ENCODE results near the gene RAP1GAP2.

RAP1GAP2 gene

DNA sequence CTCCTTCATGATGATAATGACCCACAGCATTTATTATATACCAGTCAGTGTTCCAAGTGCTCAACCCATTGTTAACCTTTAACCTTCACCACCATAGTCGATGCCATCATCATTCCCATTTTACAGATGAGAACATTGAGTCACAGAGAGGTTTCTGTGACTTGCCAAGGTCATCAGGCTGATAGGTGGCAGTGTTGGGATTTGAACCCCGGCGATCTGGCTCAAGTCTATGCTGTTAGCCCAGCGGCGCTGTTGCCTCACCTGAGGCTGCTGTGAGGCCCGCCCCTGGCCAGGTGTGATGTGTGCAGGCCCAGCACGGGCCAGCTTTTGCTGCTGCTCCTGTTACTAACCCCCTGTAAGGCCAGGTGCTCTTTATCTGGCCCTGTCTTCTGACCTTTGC, 166.0 kb downstream of the RAP1GAP2 start:
- Histone ChIP-seq H3K23ac (ENCODE audit: low read length) (no peak overlapping the region), H3K79me2 (ENCODE audit: control insufficient read depth, insufficient read depth, low read length, poor library complexity) (peaks cover 4% of the 10 kb centered on the region), H3K4me3 (ENCODE audit: low read depth, low read length) (no peak overlapping the region), H3K14ac (ENCODE audit: low read length) (no peak overlapping the region), H3K9me3 (ENCODE audit: insufficient read depth, low read depth, low read length) (no peaks in the 10 kb centered on the region), H4K12ac (ENCODE audit: low read depth, low read length) (no peak overlapping the region), H4K8ac (ENCODE audit: low read depth, low read length) (no peak overlapping the region), H3K79me1 (ENCODE audit: low read length) (peaks cover 59% of the 10 kb centered on the region), H2BK120ac (ENCODE audit: insufficient read depth, low read length, poor library complexity) (peak overlapping the region; percentile 69), H2AK5ac (ENCODE audit: low read length) (no peak overlapping the region), H3K9ac (ENCODE audit: low read length) (no peak overlapping the region), H3K36me3 (ENCODE audit: control insufficient read depth in 1 of 2, insufficient read depth in 2 of 2, low read length in 2 of 2) (no peaks in the 10 kb centered on the region), H2AFZ (ENCODE audit: insufficient read depth, low read length, poor library complexity) (no peak overlapping the region), H3K18ac (ENCODE audit: low read length) (no peak overlapping the region), H3K4me2 (ENCODE audit: low read length) (no peak overlapping the region), H3K27ac (ENCODE audit: low read depth, low read length) (peak overlapping the region; percentile 3), H2BK5ac (ENCODE audit: low read depth, low read length, poor library complexity) (no peak overlapping the region), H3K4me1 (ENCODE audit: control insufficient read depth in 1 of 2, insufficient read depth in 2 of 2, low read length in 2 of 2) (peaks cover 57 to 69% of the 10 kb centered on the region in 2 experiments), H2BK12ac (ENCODE audit: low read length) (peak overlapping the region; percentile 88), H3K4ac (ENCODE audit: low read depth, low read length) (no peak overlapping the region), H4K91ac (ENCODE audit: low read depth, low read length) (peak overlapping the region; percentile 58), H3K27me3 (ENCODE audit: insufficient read depth, low read length) (no peaks in the 10 kb centered on the region)
- peak; percentile 77 to 83 for DNase-seq
- no CpG with 5 or more reads among the region's 7 CpGs for WGBS (ENCODE audit: extremely low coverage, insufficient coverage, insufficient read length)

DNA sequence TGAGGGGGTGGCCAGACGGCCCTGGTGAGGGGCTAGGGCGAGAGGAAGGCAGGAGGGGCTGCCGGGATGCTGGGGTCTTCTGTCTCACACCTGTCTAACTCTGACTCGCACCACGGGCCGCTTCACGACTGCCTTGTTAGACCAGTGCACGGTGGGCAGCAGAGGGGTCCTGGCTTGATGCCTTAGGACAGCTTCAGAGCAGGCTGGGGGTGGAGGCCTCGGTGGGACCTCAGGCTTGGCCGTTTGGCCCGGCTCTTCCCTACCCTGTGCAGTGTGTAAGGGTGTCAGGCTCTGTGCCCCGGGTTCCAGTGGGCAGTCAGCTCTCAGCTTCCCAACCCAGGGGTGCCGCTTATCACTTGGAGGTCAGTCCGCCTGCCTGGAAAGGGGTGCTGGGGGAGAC, 166.5 kb downstream of the RAP1GAP2 start:
- no peak overlapping the region for H4K12ac ChIP-seq (ENCODE audit: low read depth, low read length)
- peak overlapping the region; percentile 18 for H3K18ac ChIP-seq (ENCODE audit: low read length)
- peak overlapping the region; percentile 69 for H2BK120ac ChIP-seq (ENCODE audit: insufficient read depth, low read length, poor library complexity)
- peak overlapping the region; percentile 41 for H3K14ac ChIP-seq (ENCODE audit: low read length)
- no peak overlapping the region for H3K23ac ChIP-seq (ENCODE audit: low read length)
- no peaks in the 10 kb centered on the region for H3K36me3 ChIP-seq (ENCODE audit: control insufficient read depth in 1 of 2, insufficient read depth in 2 of 2, low read length in 2 of 2)
- no peak overlapping the region for H3K9ac ChIP-seq (ENCODE audit: low read length)
- no peak overlapping the region for H4K8ac ChIP-seq (ENCODE audit: low read depth, low read length)
- no peak overlapping the region for H3K4ac ChIP-seq (ENCODE audit: low read depth, low read length)
- H3K4me3 ChIP-seq (ENCODE audit: low read depth, low read length), result no peak overlapping the region
- no peak overlapping the region for H3K27ac ChIP-seq (ENCODE audit: low read depth, low read length)
- peak overlapping the region; percentile 15 for H2BK5ac ChIP-seq (ENCODE audit: low read depth, low read length, poor library complexity)
- peak overlapping the region; percentile 8 for H2AFZ ChIP-seq (ENCODE audit: insufficient read depth, low read length, poor library complexity)
- H3K9me3 ChIP-seq (ENCODE audit: insufficient read depth, low read depth, low read length), result no peaks in the 10 kb centered on the region
- WGBS (ENCODE audit: extremely low coverage, insufficient coverage, insufficient read length), result no CpG with 5 or more reads among the region's 14 CpGs
- peak overlapping the region; percentile 87 for H2AK5ac ChIP-seq (ENCODE audit: low read length)
- DNase-seq, result no peak
- peak overlapping the region; percentile 58 for H4K91ac ChIP-seq (ENCODE audit: low read depth, low read length)
- H3K27me3 ChIP-seq (ENCODE audit: insufficient read depth, low read length), result no peaks in the 10 kb centered on the region
- H3K79me2 ChIP-seq (ENCODE audit: control insufficient read depth, insufficient read depth, low read length, poor library complexity), result peaks cover 4% of the 10 kb centered on the region
- peaks cover 60% of the 10 kb centered on the region for H3K79me1 ChIP-seq (ENCODE audit: low read length)
- peak overlapping the region; percentile 88 for H2BK12ac ChIP-seq (ENCODE audit: low read length)
- no peak overlapping the region for H3K4me2 ChIP-seq (ENCODE audit: low read length)
- peaks cover 57 to 68% of the 10 kb centered on the region in 2 experiments for H3K4me1 ChIP-seq (ENCODE audit: control insufficient read depth in 1 of 2, insufficient read depth in 2 of 2, low read length in 2 of 2)

DNA sequence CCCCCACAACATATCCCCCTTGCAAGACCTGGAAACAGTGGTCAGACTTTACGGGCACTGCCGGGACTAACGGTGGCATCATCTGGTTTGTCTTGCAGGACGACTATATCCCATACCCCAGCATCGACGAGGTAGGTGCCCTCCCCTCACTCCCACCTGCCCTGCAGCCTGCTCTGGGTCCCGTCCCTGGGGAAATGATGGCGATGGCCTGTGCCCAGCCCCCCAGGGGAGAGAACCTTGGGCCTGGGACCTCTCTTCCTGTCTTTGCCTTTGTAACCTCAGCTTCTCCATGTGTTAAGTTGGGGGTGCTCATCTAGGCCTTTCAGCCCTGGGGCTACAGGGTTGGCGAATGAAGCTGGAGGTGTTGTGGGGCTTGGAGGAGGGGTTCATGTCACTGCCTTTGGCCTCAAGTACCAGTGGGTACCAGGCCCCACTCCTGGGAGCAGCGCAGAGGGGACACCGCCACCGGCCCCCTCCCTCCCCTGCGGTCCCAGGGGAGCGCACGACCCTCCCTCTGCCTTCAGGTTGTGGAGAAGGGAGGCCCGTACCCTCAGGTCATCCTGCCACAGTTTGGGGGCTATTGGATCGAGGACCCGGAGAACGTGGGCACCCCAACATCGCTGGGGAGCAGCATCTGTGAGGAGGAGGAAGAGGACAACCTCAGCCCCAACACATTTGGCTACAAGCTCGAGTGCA, 167.2 kb downstream of the RAP1GAP2 start:
- H3K18ac ChIP-seq (ENCODE audit: low read length), result peak overlapping the region; percentile 28
- H3K79me2 ChIP-seq (ENCODE audit: control insufficient read depth, insufficient read depth, low read length, poor library complexity), result peaks cover 4% of the 10 kb centered on the region
- peak overlapping the region; percentile 26 for H3K14ac ChIP-seq (ENCODE audit: low read length)
- no CpG with 5 or more reads among the region's 21 CpGs for WGBS (ENCODE audit: extremely low coverage, insufficient coverage, insufficient read length)
- peak overlapping the region; percentile 32 for H2AK5ac ChIP-seq (ENCODE audit: low read length)
- H2AFZ ChIP-seq (ENCODE audit: insufficient read depth, low read length, poor library complexity), result no peak overlapping the region
- H4K12ac ChIP-seq (ENCODE audit: low read depth, low read length), result no peak overlapping the region
- H3K4me1 ChIP-seq (ENCODE audit: control insufficient read depth in 1 of 2, insufficient read depth in 2 of 2, low read length in 2 of 2), result peaks cover 54 to 63% of the 10 kb centered on the region in 2 experiments
- DNase-seq, result no peak
- H3K4me2 ChIP-seq (ENCODE audit: low read length), result no peak overlapping the region
- no peak overlapping the region for H3K27ac ChIP-seq (ENCODE audit: low read depth, low read length)
- peak overlapping the region; percentile 43 for H4K8ac ChIP-seq (ENCODE audit: low read depth, low read length)
- no peak overlapping the region for H3K23ac ChIP-seq (ENCODE audit: low read length)
- peak overlapping the region; percentile 29 for H2BK120ac ChIP-seq (ENCODE audit: insufficient read depth, low read length, poor library complexity)
- H3K4ac ChIP-seq (ENCODE audit: low read depth, low read length), result peak overlapping the region; percentile 57
- no peak overlapping the region for H3K4me3 ChIP-seq (ENCODE audit: low read depth, low read length)
- peak overlapping the region; percentile 42 for H2BK5ac ChIP-seq (ENCODE audit: low read depth, low read length, poor library complexity)
- H2BK12ac ChIP-seq (ENCODE audit: low read length), result peak overlapping the region; percentile 42
- H3K27me3 ChIP-seq (ENCODE audit: insufficient read depth, low read length), result no peaks in the 10 kb centered on the region
- H3K9me3 ChIP-seq (ENCODE audit: insufficient read depth, low read depth, low read length), result no peaks in the 10 kb centered on the region
- H3K36me3 ChIP-seq (ENCODE audit: control insufficient read depth in 1 of 2, insufficient read depth in 2 of 2, low read length in 2 of 2), result no peaks in the 10 kb centered on the region
- H3K9ac ChIP-seq (ENCODE audit: low read length), result no peak overlapping the region
- peak overlapping the region; percentile 63 for H4K91ac ChIP-seq (ENCODE audit: low read depth, low read length)
- peaks cover 55% of the 10 kb centered on the region for H3K79me1 ChIP-seq (ENCODE audit: low read length)

DNA sequence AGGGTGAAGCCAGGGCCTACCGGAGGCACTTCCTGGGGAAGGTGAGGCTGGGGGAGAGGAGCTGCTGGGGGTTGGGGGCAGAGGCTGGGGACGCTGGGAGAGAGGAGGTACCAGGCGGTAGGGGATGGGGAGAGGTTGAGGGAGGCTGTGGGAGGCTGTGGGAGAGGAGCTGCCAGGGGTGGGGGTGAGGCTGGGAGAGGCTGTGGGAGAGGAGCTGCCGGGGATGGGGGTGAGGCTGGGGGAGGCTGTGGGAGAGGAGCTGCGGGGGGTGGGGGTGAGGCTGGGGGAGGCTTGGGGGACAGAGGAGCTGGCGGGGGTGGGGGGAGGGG, 167.8 kb downstream of the RAP1GAP2 start:
- peak overlapping the region; percentile 63 for H4K91ac ChIP-seq (ENCODE audit: low read depth, low read length)
- H3K18ac ChIP-seq (ENCODE audit: low read length), result peak overlapping the region; percentile 28
- H3K4me2 ChIP-seq (ENCODE audit: low read length), result no peak overlapping the region
- peak overlapping the region; percentile 43 for H4K8ac ChIP-seq (ENCODE audit: low read depth, low read length)
- H3K14ac ChIP-seq (ENCODE audit: low read length), result peak overlapping the region; percentile 3
- H3K27ac ChIP-seq (ENCODE audit: low read depth, low read length), result no peak overlapping the region
- peaks cover 52 to 58% of the 10 kb centered on the region in 2 experiments for H3K4me1 ChIP-seq (ENCODE audit: control insufficient read depth in 1 of 2, insufficient read depth in 2 of 2, low read length in 2 of 2)
- peak overlapping the region; percentile 57 for H3K4ac ChIP-seq (ENCODE audit: low read depth, low read length)
- H3K27me3 ChIP-seq (ENCODE audit: insufficient read depth, low read length), result no peaks in the 10 kb centered on the region
- peak overlapping the region; percentile 42 for H2BK12ac ChIP-seq (ENCODE audit: low read length)
- H3K36me3 ChIP-seq (ENCODE audit: control insufficient read depth in 1 of 2, insufficient read depth in 2 of 2, low read length in 2 of 2), result no peaks in the 10 kb centered on the region
- peak overlapping the region; percentile 42 for H2BK5ac ChIP-seq (ENCODE audit: low read depth, low read length, poor library complexity)
- no peak overlapping the region for H4K12ac ChIP-seq (ENCODE audit: low read depth, low read length)
- no peaks in the 10 kb centered on the region for H3K9me3 ChIP-seq (ENCODE audit: insufficient read depth, low read depth, low read length)
- H3K9ac ChIP-seq (ENCODE audit: low read length), result no peak overlapping the region
- no CpG with 5 or more reads among the region's 6 CpGs for WGBS (ENCODE audit: extremely low coverage, insufficient coverage, insufficient read length)
- peaks cover 50% of the 10 kb centered on the region for H3K79me1 ChIP-seq (ENCODE audit: low read length)
- peak overlapping the region; percentile 29 for H2BK120ac ChIP-seq (ENCODE audit: insufficient read depth, low read length, poor library complexity)
- no peak overlapping the region for H3K4me3 ChIP-seq (ENCODE audit: low read depth, low read length)
- no peak for DNase-seq
- H2AFZ ChIP-seq (ENCODE audit: insufficient read depth, low read length, poor library complexity), result no peak overlapping the region
- peaks cover 4% of the 10 kb centered on the region for H3K79me2 ChIP-seq (ENCODE audit: control insufficient read depth, insufficient read depth, low read length, poor library complexity)
- H3K23ac ChIP-seq (ENCODE audit: low read length), result no peak overlapping the region
- peak overlapping the region; percentile 32 for H2AK5ac ChIP-seq (ENCODE audit: low read length)
